ENCODE results near the gene CBL. TPM values are rescaled to one million over a fixed set of nuclear protein-coding genes. Genes with fewer than 3 reads are reported as not detected.
A peak's percentile ranks its signal among the peaks of the same experiment; 100 is the strongest.
"Not testable (repeated sequence)": the region's sequence is repeated elsewhere in the genome, so short reads cannot be mapped to it uniquely, and the experiment has no call there.

Gene CBL
- total RNA-seq, 2 donors from 2014 or later = 29.1 to 50.5 TPM

GRCh38 chr11:119175493-119176077 lies 30.6 kb upstream of the CBL start:
- ATAC-seq = no peak
- no peak for DNase-seq (ENCODE audit: low spot score)
- H3K27ac Mint-ChIP-seq = no peak overlapping the region
- H3K4me3 Mint-ChIP-seq = no peak overlapping the region
- H3K4me1 Mint-ChIP-seq (ENCODE audit: low read depth in 2 of 2) = no peaks in the 10 kb centered on the region
- no peaks in the 10 kb centered on the region for H3K36me3 Mint-ChIP-seq
- H3K27me3 Mint-ChIP-seq = no peaks in the 10 kb centered on the region
- no peaks in the 10 kb centered on the region for H3K9me3 Mint-ChIP-seq

DNA sequence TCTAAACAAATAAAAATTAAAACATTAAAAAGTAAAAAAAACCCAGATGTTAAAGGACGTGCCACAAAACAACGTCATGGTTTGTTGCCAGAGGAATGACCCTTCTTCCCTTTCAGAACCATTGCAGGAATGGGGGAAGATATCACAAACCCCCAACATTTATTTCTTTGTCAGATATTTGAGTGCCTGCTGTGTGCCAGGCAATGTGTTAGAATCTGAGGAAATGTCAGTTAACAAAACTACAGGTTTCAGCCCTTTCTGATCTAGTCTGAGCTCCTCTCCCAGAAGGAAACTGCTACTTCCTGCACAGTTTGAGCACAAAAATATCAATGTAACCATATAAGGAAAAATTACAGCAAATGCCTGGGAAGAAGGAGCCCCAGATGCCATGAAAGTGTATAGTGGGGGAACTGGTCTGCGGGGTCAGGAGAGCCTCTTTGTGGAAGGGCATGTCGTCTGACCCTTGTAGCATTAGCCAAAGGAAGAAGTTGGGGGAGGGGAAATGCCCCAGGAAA lies 27.9 kb upstream of the CBL start:
- Mint-ChIP-seq H3K4me3 (no peak overlapping the region), H3K27ac (no peak overlapping the region), H3K9me3 (no peaks in the 10 kb centered on the region), H3K36me3 (no peaks in the 10 kb centered on the region), H3K27me3 (no peaks in the 10 kb centered on the region), H3K4me1 (ENCODE audit: low read depth in 2 of 2) (no peaks in the 10 kb centered on the region)
- DNase-seq (ENCODE audit: low spot score) = no peak
- no peak for ATAC-seq

DNA sequence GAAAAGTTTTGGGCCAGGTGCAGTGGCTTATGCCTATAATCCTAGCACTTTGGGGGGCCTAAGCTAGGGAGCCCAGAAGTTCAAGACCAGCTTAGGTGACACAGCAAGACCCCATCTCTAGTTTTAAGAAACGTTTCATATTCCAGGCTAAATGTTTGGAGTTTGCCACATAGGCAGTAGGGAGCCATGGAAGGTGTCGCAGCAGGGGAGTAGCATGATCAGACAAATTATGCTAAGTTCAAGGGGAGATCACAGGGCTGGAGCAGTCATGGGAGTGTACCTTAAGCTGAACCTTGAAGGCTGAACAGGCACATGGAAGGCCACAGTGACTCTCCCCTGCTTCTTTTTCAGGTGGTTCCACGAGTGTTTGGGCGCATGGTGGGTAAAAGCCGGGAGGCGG lies 26.8 kb upstream of the CBL start:
- Mint-ChIP-seq H3K4me1 (ENCODE audit: low read depth in 2 of 2) (no peaks in the 10 kb centered on the region), H3K36me3 (no peaks in the 10 kb centered on the region), H3K27ac (no peak overlapping the region), H3K9me3 (no peaks in the 10 kb centered on the region), H3K4me3 (no peak overlapping the region), H3K27me3 (no peaks in the 10 kb centered on the region)
- no peak for DNase-seq (ENCODE audit: low spot score)
- ATAC-seq = no peak

- Mint-ChIP-seq H3K36me3 (no peaks in the 10 kb centered on the region), H3K9me3 (no peaks in the 10 kb centered on the region)
- no peak for ATAC-seq
These were observed 26.2 kb upstream of the CBL start for GRCh38 chr11:119179983-119180382.

DNA sequence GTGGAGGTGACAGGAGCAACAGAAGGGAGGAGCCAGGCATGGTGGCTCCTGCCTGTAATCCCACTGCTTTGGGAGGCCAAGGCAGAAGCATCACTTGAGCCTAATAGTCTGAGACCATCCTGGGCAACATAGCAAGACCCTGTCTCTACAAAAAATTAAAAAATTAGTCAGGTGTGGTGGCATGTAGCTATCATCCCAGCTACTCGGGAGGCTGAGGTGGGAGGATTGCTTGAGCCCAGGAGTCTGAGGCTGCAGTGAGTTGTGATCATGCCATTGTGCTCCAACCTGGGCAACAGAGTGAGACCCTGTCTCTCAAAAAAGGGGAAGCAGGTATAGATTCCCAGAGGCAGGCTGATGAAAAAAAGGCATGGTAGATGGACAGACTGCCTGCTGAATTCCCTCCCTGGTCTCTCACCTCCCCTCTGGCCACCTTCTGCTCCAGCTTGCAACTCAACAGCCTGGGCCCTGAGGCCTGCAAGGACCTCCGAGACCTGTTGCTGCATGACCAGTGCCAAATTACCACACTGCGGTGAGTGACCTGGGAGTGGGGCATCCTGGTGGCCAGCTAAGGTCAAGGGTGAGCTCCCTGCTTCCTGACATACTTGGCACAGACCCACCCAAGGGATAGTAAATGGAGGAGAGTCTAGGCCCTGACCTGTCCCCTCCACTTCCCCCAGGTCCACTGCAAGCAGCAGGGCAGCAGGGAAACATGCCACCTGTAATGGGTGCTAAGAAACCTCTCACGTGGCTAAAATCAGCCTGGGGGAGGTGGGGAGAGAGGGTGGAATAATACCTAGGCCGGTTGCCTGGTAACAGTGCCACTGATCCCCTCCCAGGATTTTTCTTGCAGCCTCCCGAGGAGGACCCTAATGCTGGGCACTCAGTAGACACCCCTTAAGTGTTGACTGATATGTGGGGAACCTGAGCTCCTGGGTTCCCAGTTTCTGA lies 25.1 kb upstream of the CBL start:
- no peak for ATAC-seq
- no peaks in the 10 kb centered on the region for H3K4me1 Mint-ChIP-seq (ENCODE audit: low read depth in 2 of 2)
- H3K4me3 Mint-ChIP-seq = no peak overlapping the region
- H3K36me3 Mint-ChIP-seq = no peaks in the 10 kb centered on the region
- H3K27ac Mint-ChIP-seq = no peak overlapping the region
- H3K9me3 Mint-ChIP-seq = no peaks in the 10 kb centered on the region
- H3K27me3 Mint-ChIP-seq = no peaks in the 10 kb centered on the region
- DNase-seq (ENCODE audit: low spot score) = no peak

More at GRCh38 chr11:119179983-119180382, 26.2 kb upstream of the CBL start:
- no peak for DNase-seq (ENCODE audit: low spot score)
- Mint-ChIP-seq H3K27me3 (no peaks in the 10 kb centered on the region), H3K27ac (no peak overlapping the region), H3K4me3 (no peak overlapping the region), H3K4me1 (ENCODE audit: low read depth in 2 of 2) (no peaks in the 10 kb centered on the region)

GRCh38 chr11:119181677-119182412 lies 24.3 kb upstream of the CBL start:
- H3K9me3 Mint-ChIP-seq = no peaks in the 10 kb centered on the region
- H3K36me3 Mint-ChIP-seq = no peaks in the 10 kb centered on the region
- H3K4me3 Mint-ChIP-seq = no peak overlapping the region
- no peak overlapping the region for H3K27ac Mint-ChIP-seq
- no peaks in the 10 kb centered on the region for H3K27me3 Mint-ChIP-seq
- no peaks in the 10 kb centered on the region for H3K4me1 Mint-ChIP-seq (ENCODE audit: low read depth in 2 of 2)
- ATAC-seq (no peak), DNase-seq (ENCODE audit: low spot score) (no peak)

DNA sequence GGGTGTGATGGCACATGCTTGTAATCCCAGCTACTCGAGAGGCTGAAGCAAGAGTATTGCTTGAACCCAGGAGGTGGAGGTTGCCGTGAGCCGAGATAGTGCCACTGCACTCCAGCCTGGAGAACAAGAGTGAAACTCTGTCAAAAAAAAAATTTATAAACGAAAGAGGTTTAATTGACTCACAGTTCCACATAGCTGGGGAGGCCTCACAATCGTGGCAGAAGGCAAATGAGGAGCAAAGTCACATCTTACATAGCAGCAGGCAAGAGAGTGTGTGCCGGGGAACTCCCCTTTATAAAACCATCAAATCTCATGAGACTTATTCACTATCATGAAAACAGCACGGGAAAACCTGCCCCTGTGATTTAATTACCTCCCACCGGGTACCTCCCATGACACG lies 21.7 kb upstream of the CBL start:
- H3K4me1 Mint-ChIP-seq (ENCODE audit: low read depth in 2 of 2); H3K27me3 Mint-ChIP-seq; H3K27ac Mint-ChIP-seq; H3K4me3 Mint-ChIP-seq; DNase-seq (ENCODE audit: low spot score); H3K36me3 Mint-ChIP-seq; ATAC-seq; H3K9me3 Mint-ChIP-seq: not testable (repeated sequence)

DNA sequence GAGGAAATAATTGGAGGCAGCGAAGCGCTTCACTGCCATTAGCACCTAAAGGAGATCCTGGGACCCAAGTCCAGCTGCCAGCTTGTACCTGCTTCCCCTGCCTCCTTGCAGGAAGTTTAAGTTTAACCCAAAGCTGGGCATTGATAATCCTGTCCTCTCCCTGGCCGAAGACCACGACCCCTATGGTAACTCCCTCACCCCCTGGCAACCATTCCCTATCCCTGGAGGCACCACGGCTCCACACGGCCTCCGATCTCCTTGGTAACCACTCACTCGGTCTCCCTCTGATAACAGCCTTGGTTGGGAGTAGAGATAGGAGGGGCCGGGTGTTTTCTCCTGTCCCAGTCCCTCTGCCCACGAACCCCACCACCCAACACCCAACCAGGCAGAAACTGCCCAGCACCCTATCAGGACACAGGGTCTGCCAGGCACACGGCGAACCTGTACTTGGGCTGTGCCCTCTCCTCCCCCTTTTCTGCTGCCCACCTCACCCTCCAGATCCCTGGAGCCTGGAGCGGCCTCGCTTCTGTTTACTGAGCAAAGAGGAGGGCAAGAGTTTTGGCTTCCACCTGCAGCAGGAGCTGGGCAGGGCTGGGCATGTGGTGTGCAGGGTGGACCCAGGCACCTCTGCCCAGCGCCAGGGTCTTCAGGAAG lies 20.0 kb upstream of the CBL start:
- Mint-ChIP-seq H3K4me1 (ENCODE audit: low read depth in 2 of 2) (no peaks in the 10 kb centered on the region), H3K36me3 (no peaks in the 10 kb centered on the region), H3K4me3 (no peak overlapping the region), H3K27ac (no peak overlapping the region), H3K27me3 (no peaks in the 10 kb centered on the region), H3K9me3 (no peaks in the 10 kb centered on the region)
- DNase-seq (ENCODE audit: low spot score) = no peak
- ATAC-seq = no peak

GRCh38 chr11:119187123-119187892 lies 18.8 kb upstream of the CBL start:
- ATAC-seq = no peak
- Mint-ChIP-seq H3K27ac (no peak overlapping the region), H3K4me1 (ENCODE audit: low read depth in 2 of 2) (no peaks in the 10 kb centered on the region), H3K36me3 (no peaks in the 10 kb centered on the region), H3K4me3 (no peak overlapping the region), H3K27me3 (no peaks in the 10 kb centered on the region), H3K9me3 (no peaks in the 10 kb centered on the region)
- DNase-seq (ENCODE audit: low spot score) = no peak

DNA sequence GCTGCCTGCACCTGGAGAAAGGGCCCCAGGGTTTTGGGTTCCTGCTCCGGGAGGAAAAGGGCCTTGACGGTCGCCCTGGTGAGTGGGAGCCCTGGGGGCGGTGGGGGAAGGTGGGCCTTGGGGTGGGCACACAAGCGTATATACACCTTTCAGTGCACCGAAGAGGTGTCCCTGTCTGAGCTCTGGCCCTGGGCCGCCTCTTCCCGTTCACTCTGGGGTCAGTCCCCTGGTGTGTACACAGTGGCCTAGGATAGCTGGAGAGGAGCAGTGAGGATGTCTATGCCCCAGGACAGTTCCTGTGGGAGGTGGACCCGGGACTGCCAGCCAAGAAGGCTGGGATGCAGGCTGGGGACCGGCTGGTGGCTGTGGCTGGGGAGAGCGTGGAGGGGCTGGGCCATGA lies 18.1 kb upstream of the CBL start:
- H3K27me3 Mint-ChIP-seq = no peaks in the 10 kb centered on the region
- H3K4me3 Mint-ChIP-seq = no peak overlapping the region
- DNase-seq (ENCODE audit: low spot score) (no peak), ATAC-seq (peak; percentile 17 to 28)
- no peak overlapping the region for H3K27ac Mint-ChIP-seq
- H3K4me1 Mint-ChIP-seq (ENCODE audit: low read depth in 2 of 2) = no peaks in the 10 kb centered on the region
- no peaks in the 10 kb centered on the region for H3K36me3 Mint-ChIP-seq
- H3K9me3 Mint-ChIP-seq = no peaks in the 10 kb centered on the region

- Mint-ChIP-seq H3K27me3 (no peaks in the 10 kb centered on the region), H3K36me3 (no peaks in the 10 kb centered on the region), H3K27ac (no peak overlapping the region), H3K4me3 (no peak overlapping the region), H3K4me1 (ENCODE audit: low read depth in 2 of 2) (no peaks in the 10 kb centered on the region), H3K9me3 (no peaks in the 10 kb centered on the region)
- DNase-seq (ENCODE audit: low spot score) (no peak), ATAC-seq (no peak)
These were observed 17.3 kb upstream of the CBL start for GRCh38 chr11:119188887-119189286.

GRCh38 chr11:119189393-119189792 lies 16.7 kb upstream of the CBL start:
- Mint-ChIP-seq H3K36me3 (no peaks in the 10 kb centered on the region), H3K9me3 (no peaks in the 10 kb centered on the region), H3K4me1 (ENCODE audit: low read depth in 2 of 2) (no peaks in the 10 kb centered on the region), H3K27me3 (no peaks in the 10 kb centered on the region), H3K4me3 (no peak overlapping the region), H3K27ac (no peak overlapping the region)
- DNase-seq (ENCODE audit: low spot score) (no peak), ATAC-seq (no peak)

- ATAC-seq (no peak), DNase-seq (ENCODE audit: low spot score) (no peak)
- Mint-ChIP-seq H3K27ac (no peak overlapping the region), H3K4me1 (ENCODE audit: low read depth in 2 of 2) (no peaks in the 10 kb centered on the region), H3K9me3 (no peaks in the 10 kb centered on the region), H3K4me3 (no peak overlapping the region), H3K27me3 (peaks cover 5 to 9% of the 10 kb centered on the region in 2 donors), H3K36me3 (no peaks in the 10 kb centered on the region)
These were observed 15.6 kb upstream of the CBL start for GRCh38 chr11:119190531-119190930.

Data from natural killer cell treated with Interleukin-12 subunit alpha and Interleukin-12 subunit beta and Interleukin-15 and Interleukin-18, amount 100 ng/mL, for 72 hours (primary cell).